CD4-positive, CD25-positive, alpha-beta regulatory T cell (primary cell): ENCODE measurements around the gene SRC. TPM values are rescaled to one million over a fixed set of nuclear protein-coding genes. Genes with fewer than 3 reads are reported as not detected.
A peak's percentile ranks its signal among the peaks of the same experiment; 100 is the strongest.

ENCODE experiments used
- ATAC-seq, 2 donors: fragments of 150-1000 bp; cut with Tn5 transposase; one replicate each; pipeline ENCODE4 v1.10.0; 2021; ENCODE audit warnings: low read depth in 2 of 2, moderate number of reproducible peaks in 2 of 2, moderate library complexity in 1 of 2
- DNase-seq, 3 donors: peaks; one replicate each; pipeline versions ENCODE4 v3.0.0 to v3.0.0-alpha.2; 2012 to 2022; ENCODE audit warnings: mixed read lengths in 1 of 3
- H3K27ac ChIP-seq: one replicate; pipeline ENCODE4 v1.7.0; 2013; ENCODE audit warnings: mild to moderate bottlenecking, low read length; ENCODE audit not compliant: insufficient read depth, poor library complexity, severe bottlenecking
- H3K27me3 ChIP-seq: one replicate; pipeline ENCODE4 v1.7.0; 2013; ENCODE audit warnings: low read length; ENCODE audit not compliant: control insufficient read depth, insufficient read depth
- H3K36me3 ChIP-seq: one replicate; pipeline ENCODE4 v1.7.0; 2013; ENCODE audit warnings: mild to moderate bottlenecking, low read length, moderate library complexity; ENCODE audit not compliant: control insufficient read depth, insufficient read depth
- H3K4me1 ChIP-seq: 2 replicates; pipeline ENCODE4 v1.7.0; 2013; ENCODE audit warnings: mild to moderate bottlenecking, low read length; ENCODE audit not compliant: insufficient read depth, control insufficient read depth, poor library complexity, severe bottlenecking
- H3K4me3 ChIP-seq: one replicate; pipeline ENCODE4 v1.7.0; 2013; ENCODE audit warnings: low read depth, mild to moderate bottlenecking, low read length, moderate library complexity
- H3K9me3 ChIP-seq, 2 experiments: 1 replicate in 1 of 2; 2 replicates in 1 of 2; pipeline ENCODE4 v1.7.0; 2013; ENCODE audit warnings: low read length in 2 of 2, mild to moderate bottlenecking in 1 of 2, moderate library complexity in 1 of 2; ENCODE audit not compliant: control insufficient read depth in 2 of 2
- H3K27ac Mint-ChIP-seq, 3 donors: one replicate each; pipeline ENCODE4 v1.8.0; 2020 to 2022; ENCODE audit warnings: mild to moderate bottlenecking in 3 of 3, mixed read lengths in 3 of 3, moderate library complexity in 2 of 3
- H3K27me3 Mint-ChIP-seq: one replicate; pipeline ENCODE4 v1.8.0; 2022; ENCODE audit warnings: mild to moderate bottlenecking, mixed read lengths
- H3K36me3 Mint-ChIP-seq: one replicate; pipeline ENCODE4 v1.8.0; 2020; ENCODE audit warnings: mixed read lengths
- H3K4me1 Mint-ChIP-seq, 4 donors: one replicate each; pipeline ENCODE4 v1.8.0; 2020 to 2022; ENCODE audit warnings: mixed read lengths in 4 of 4, mild to moderate bottlenecking in 1 of 4
- H3K4me3 Mint-ChIP-seq, 4 donors: one replicate each; pipeline ENCODE4 v1.8.0; 2020 to 2022; ENCODE audit warnings: mild to moderate bottlenecking in 4 of 4, mixed read lengths in 4 of 4, moderate library complexity in 3 of 4
- H3K9me3 Mint-ChIP-seq, 7 donors: one replicate each; pipeline ENCODE4 v1.8.0; 2020 to 2022; ENCODE audit warnings: mixed read lengths in 7 of 7, mild to moderate bottlenecking in 3 of 7, moderate library complexity in 2 of 7
- polyA plus RNA-seq, 4 donors: library from polyadenylated mRNA; unstranded; fragments of 300-500 nt; fragmentation: Illumina TruSeq; gene quantifications; one replicate each; pipeline ENCODE4 v1.2.3, GENCODE V29; 2021
- total RNA-seq: library from RNA; stranded (reverse); gene quantifications from one replicate; pipeline ENCODE4 v1.2.3, GENCODE V29; 2022

SRC gene
- total and polyA plus RNA-seq, 5 donors from 2014 or later: 0.29 to 5.5 (median 0.56) TPM; not detected in 1

DNA sequence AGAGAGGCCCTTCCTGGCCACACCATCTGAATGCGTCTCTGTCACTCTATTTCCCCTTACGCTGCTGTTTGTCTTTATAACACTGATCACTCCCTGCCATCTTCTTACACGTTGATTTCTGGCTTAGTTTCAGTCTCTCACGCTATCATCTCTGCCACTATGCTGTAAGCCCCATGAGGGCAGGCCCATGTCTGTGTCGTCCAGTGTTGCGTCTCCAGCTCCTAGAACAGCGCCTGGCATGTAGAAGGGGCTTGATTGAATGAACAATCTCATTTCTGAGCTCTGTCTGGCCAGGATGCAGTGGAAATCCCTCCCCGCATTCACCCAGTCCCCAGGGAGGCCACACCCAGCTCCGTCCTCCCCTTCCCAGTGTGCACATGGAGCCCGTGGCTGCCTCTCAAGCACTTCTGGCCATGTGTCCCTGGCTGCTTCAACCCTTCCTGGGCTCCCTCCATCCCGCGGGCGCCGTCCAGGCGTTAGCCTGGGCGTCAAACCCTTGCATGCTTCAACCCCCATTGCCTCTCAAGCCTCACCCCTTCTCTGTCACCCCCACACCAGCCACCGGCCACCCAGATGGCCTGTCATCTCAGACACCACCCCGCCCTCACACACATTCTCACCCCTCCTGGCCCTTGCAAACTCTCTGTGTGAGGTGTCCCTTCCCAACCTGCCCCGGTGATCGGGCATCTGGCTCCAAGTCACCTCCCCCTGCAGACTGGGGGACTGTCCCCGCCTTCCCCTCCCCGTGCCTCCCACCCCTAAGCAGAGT lies 71.1 kb downstream of the SRC start:
- Histone ChIP-seq H3K27ac (no peak overlapping the region), H3K27me3 (no peaks in the 10 kb centered on the region), H3K9me3 (no peaks in the 10 kb centered on the region), H3K36me3 (no peaks in the 10 kb centered on the region), H3K4me3 (no peak overlapping the region), H3K4me1 (no peaks in the 10 kb centered on the region)
- Mint-ChIP-seq H3K4me1 (peaks cover 0 to 2% (median 0%) of the 10 kb centered on the region in 4 donors), H3K36me3 (no peaks in the 10 kb centered on the region), H3K4me3 (no peak overlapping the region), H3K9me3 (no peaks in the 10 kb centered on the region), H3K27me3 (peaks cover 12% of the 10 kb centered on the region), H3K27ac (no peak overlapping the region)
- DNase-seq (no peak), ATAC-seq (no peak)

DNA sequence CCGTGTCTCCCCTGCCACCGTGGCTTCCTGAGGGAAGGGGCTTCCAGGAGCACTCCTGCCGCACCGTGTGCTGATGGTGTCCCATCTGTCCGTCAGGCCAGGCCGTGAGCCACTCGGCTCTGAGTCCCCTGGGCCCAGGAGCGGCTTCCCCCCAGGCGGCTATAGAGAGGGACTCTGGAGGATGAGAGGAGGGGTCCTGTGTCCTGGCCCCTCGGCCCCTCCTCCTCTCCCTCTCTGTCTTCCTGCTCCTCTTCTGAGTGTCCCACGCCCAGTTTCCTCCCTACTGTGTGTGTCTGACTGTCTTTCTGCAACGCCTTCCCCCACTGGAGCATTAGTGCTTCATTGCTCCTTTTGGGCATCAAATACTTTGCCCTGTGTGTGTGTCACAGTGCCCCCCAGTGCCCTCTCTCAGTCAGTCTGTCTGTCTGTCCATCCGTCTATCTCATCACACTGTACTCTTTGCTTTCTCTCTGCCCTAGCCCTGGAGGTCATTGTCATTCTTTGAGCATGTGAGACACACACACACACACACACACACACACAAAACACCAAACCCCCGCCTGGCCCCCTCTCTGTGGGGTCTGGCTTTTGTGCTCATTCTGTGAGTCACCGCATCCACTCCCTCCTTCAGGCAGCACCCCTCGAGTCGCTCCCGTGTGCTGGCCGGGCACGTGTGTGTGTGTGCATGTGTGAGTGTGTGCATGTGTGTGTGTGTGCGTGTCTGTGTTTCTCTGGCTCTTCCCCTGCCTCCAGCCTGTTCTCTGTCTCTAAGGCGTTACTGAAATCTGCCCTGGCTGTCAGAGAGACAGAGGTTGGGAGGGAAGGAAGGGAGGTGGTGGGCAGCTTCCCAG lies 71.9 kb downstream of the SRC start:
- H3K4me3 Mint-ChIP-seq: no peak overlapping the region
- no peaks in the 10 kb centered on the region for H3K27me3 ChIP-seq
- H3K9me3 Mint-ChIP-seq: no peaks in the 10 kb centered on the region
- no peak overlapping the region for H3K27ac ChIP-seq
- H3K4me3 ChIP-seq: no peak overlapping the region
- H3K4me1 Mint-ChIP-seq: peaks cover 0 to 2% (median 0%) of the 10 kb centered on the region in 4 donors
- H3K36me3 ChIP-seq: no peaks in the 10 kb centered on the region
- H3K27ac Mint-ChIP-seq: no peak overlapping the region
- no peaks in the 10 kb centered on the region for H3K36me3 Mint-ChIP-seq
- peaks cover 12% of the 10 kb centered on the region for H3K27me3 Mint-ChIP-seq
- H3K9me3 ChIP-seq: no peaks in the 10 kb centered on the region
- no peak for ATAC-seq
- H3K4me1 ChIP-seq: no peaks in the 10 kb centered on the region
- no peak for DNase-seq

DNA sequence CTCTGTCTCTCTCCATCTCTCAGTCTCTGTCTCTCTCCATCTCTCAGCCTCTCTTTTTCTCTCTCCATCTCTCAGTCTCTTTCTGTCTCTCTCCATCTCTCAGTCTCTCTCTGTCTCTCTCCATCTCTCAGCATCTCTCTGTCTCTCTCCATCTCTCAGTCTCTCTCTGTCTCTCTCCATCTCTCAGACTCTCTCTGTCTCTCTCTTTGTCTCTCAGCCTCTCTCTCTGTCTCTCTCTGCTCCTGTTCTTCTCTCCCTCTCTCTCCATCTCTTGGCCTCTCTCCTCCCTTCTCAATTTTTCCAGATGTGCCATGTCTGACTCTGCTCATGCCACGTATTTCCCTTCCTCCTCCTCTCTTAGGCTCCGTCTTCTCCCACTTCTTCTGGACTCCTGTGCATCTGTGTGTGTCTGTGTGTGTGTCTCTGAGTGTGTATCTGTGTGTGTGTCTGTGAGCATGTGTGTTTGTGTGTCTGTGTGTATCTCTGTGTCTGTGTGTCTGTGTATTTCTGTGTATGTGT lies 72.7 kb downstream of the SRC start:
- DNase-seq: no peak
- Histone ChIP-seq H3K36me3 (no peaks in the 10 kb centered on the region), H3K4me3 (no peak overlapping the region), H3K4me1 (no peaks in the 10 kb centered on the region), H3K27me3 (no peaks in the 10 kb centered on the region), H3K9me3 (no peaks in the 10 kb centered on the region), H3K27ac (no peak overlapping the region)
- H3K4me1 Mint-ChIP-seq: peaks cover 0 to 2% (median 0%) of the 10 kb centered on the region in 4 donors
- H3K36me3 Mint-ChIP-seq: no peaks in the 10 kb centered on the region
- H3K27ac Mint-ChIP-seq: no peak overlapping the region
- no peaks in the 10 kb centered on the region for H3K9me3 Mint-ChIP-seq
- peaks cover 15% of the 10 kb centered on the region for H3K27me3 Mint-ChIP-seq
- ATAC-seq: no peak
- H3K4me3 Mint-ChIP-seq: no peak overlapping the region

DNA sequence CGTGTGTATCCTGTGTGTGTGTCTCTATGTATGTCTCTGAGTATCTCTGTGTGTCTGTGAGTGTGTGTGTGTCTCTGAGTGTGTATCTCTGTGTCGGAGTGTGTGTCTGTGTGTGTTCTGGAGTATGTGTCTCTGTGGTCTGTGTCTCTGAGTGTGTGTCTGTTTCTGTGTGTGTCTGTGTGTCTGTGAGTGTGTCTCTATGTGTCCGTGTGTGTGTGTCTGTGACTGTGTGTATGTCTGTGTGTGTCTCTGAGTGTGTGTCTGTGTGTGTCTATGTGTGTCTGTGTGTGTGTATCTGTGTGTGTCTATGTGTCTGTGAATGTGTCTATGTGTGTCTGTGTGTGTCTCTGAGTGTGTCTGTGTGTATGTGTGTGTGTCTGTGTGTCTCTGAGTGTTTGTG lies 73.4 kb downstream of the SRC start:
- H3K4me3 ChIP-seq: no peak overlapping the region
- H3K27me3 ChIP-seq: no peaks in the 10 kb centered on the region
- no peak overlapping the region for H3K4me3 Mint-ChIP-seq
- no peak overlapping the region for H3K27ac Mint-ChIP-seq
- no peaks in the 10 kb centered on the region for H3K4me1 ChIP-seq
- peaks cover 20% of the 10 kb centered on the region for H3K27me3 Mint-ChIP-seq
- no peaks in the 10 kb centered on the region for H3K9me3 Mint-ChIP-seq
- DNase-seq (no peak), ATAC-seq (no peak)
- peaks cover 0 to 2% (median 0%) of the 10 kb centered on the region in 4 donors for H3K4me1 Mint-ChIP-seq
- H3K27ac ChIP-seq: no peak overlapping the region
- H3K36me3 ChIP-seq: no peaks in the 10 kb centered on the region
- H3K36me3 Mint-ChIP-seq: no peaks in the 10 kb centered on the region
- no peaks in the 10 kb centered on the region for H3K9me3 ChIP-seq

DNA sequence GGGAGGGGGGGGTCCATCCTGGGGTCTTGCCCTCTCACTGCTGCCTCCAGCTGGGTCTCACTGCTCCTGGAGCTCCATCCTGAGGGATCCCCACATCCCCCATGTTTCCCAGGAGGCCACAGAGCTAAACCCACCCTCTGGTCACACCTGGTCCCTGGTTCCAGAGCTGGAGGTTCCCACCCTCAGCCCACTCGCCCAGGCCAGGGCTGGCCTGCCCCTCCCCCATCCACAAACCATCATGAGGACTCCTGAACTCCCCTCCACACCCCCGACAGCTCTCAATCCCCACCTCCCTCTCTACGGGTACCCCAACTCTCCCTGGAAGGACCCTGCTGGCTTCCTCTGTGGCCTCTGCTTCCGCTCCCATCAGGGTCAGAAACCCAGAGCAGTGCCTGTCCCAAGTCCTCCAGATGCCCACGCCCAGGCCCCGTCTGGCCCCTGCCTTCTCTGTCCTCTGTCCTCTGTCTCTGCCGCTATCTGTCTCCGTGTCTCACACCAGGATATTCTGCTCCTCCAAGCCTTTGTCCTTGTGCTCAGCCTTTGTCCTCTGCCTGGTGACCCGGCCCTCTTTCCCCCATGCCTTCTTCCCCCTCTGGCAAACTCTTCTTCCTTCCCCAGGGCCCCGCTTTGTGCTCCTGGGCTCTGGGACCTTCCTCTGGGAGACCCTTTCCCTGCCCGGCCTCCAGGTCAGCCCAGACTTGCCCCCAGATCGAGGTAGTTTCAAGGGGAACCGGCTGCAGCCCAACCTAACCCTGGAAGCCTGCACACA lies 74.0 kb downstream of the SRC start:
- Histone ChIP-seq H3K9me3 (no peaks in the 10 kb centered on the region), H3K4me1 (no peaks in the 10 kb centered on the region), H3K4me3 (no peak overlapping the region), H3K27ac (no peak overlapping the region), H3K27me3 (no peaks in the 10 kb centered on the region), H3K36me3 (no peaks in the 10 kb centered on the region)
- Mint-ChIP-seq H3K27ac (no peak overlapping the region), H3K4me1 (peaks cover 0 to 2% (median 0%) of the 10 kb centered on the region in 4 donors), H3K9me3 (no peaks in the 10 kb centered on the region), H3K4me3 (no peak overlapping the region), H3K36me3 (no peaks in the 10 kb centered on the region), H3K27me3 (peaks cover 22% of the 10 kb centered on the region)
- no peak for DNase-seq
- ATAC-seq: no peak

DNA sequence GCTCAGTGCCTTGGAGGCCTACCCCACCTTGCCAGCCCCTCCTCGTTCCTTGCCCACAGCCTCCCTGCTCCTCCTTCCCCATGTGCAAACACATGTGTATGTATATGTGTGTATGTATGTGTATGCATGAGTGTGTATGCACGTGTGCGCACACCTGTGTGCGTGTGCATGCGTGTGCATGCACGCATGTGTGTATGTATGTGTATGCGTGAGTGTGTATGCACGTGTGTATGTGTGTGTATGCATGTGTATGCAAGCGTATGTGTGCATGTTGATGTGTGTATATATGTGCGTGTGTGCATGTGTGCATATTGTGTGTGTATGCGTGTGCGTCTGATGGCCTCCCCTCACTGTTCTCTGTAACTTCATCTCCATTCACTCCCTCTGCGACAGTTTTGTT lies 74.7 kb downstream of the SRC start:
- no peak overlapping the region for H3K4me3 Mint-ChIP-seq
- Histone ChIP-seq H3K4me1 (no peaks in the 10 kb centered on the region), H3K9me3 (no peaks in the 10 kb centered on the region), H3K27ac (no peak overlapping the region), H3K36me3 (no peaks in the 10 kb centered on the region), H3K27me3 (no peaks in the 10 kb centered on the region), H3K4me3 (no peak overlapping the region)
- H3K27me3 Mint-ChIP-seq: peaks cover 22% of the 10 kb centered on the region
- peaks cover 0 to 2% (median 0%) of the 10 kb centered on the region in 4 donors for H3K4me1 Mint-ChIP-seq
- ATAC-seq (no peak), DNase-seq (no peak)
- no peaks in the 10 kb centered on the region for H3K9me3 Mint-ChIP-seq
- no peaks in the 10 kb centered on the region for H3K36me3 Mint-ChIP-seq
- H3K27ac Mint-ChIP-seq: peak overlapping the region in 1 of 3 donors; percentile 52

DNA sequence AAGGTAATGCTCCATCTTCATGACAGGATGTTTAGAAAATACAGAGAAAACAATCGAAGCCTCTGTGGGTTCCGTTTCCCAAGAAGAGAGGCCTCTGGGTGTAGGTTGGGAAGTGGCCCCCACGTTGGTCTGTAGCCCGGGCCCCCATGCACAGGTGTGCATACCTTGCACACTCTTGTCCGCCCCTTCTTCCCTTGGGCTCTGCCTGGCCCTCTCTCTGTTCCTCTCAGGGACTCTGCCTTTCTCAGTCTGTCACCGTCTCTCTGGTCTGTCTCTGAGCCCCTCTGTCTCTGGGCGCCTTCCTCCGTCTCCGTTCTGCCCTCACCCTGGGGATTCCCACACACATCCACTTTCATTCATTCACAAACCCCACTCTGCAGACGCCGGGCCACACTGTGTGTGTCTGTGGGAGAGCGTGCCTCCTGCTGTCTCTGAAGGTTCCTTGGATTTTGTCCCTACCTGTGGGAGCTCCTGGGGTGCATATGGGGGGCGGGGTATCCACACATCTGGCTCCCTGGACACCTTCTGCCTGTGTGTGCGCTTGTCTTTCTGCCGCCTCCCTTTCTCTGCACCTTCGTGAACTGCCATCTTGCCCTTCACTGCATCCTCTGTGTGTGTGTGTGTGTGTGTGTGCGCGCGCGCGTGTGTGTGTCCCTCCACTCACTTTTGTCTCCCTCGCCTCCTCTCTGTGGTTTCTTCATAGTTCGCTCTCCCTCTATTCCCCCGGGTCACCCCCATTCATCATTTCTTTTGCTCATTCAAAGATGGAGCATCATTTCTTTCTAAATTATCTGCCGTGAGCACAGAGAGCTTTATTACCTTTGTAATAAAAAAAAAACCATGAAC lies 75.3 kb downstream of the SRC start:
- no peaks in the 10 kb centered on the region for H3K27me3 ChIP-seq
- H3K27ac Mint-ChIP-seq: no peak overlapping the region

More for the DNA sequence above, 75.3 kb downstream of the SRC start:
- Mint-ChIP-seq H3K4me3 (no peak overlapping the region), H3K4me1 (peaks cover 0 to 2% (median 0%) of the 10 kb centered on the region in 4 donors), H3K27me3 (peaks cover 22% of the 10 kb centered on the region), H3K9me3 (no peaks in the 10 kb centered on the region), H3K36me3 (no peaks in the 10 kb centered on the region)
- Histone ChIP-seq H3K36me3 (no peaks in the 10 kb centered on the region), H3K4me1 (no peaks in the 10 kb centered on the region), H3K9me3 (no peaks in the 10 kb centered on the region), H3K4me3 (no peak overlapping the region), H3K27ac (no peak overlapping the region)
- ATAC-seq: no peak
- no peak for DNase-seq
